Measurements from ENCODE around the gene CACNA1B. TPM values are rescaled to one million over a fixed set of nuclear protein-coding genes. Genes with fewer than 3 reads are reported as not detected.

Gene CACNA1B
- total RNA-seq, 1 experiment from 2014 or later = 1.7 TPM

GRCh38 chr9:138068601-138069035, 191.0 kb downstream of the CACNA1B start (continued):
- no peak for TF ChIP-seq YY1 (IDR thresholded peaks at IDR 0.05; ENCODE audit: extremely low read depth, insufficient replicate concordance, low read depth, low read length)

GRCh38 chr9:138069731-138070456, 192.3 kb downstream of the CACNA1B start:
- ATAC-seq (no peak), DNase-seq (ENCODE audit: low read depth, low spot score) (no peak)
- no peak overlapping the region for H3K9ac ChIP-seq (ENCODE audit: low read length)
- ChIA-PET RAD21 (ENCODE audit: low non-redundant PET in 1 of 2, low total read pairs in 2 of 2, uncharacterized antibody in 2 of 2, unreplicated experiment in 2 of 2) (no interaction called here), CTCF (no interaction called here), POLR2A (no interaction called here)
- no peaks in the 10 kb centered on the region for H4K20me1 ChIP-seq (ENCODE audit: insufficient read depth)
- no peak overlapping the region for H3K27ac ChIP-seq (ENCODE audit: low read depth, low read length)
- no peak overlapping the region for H2AFZ ChIP-seq (ENCODE audit: low read depth, low read length, poor library complexity, severe bottlenecking)
- no peaks in the 10 kb centered on the region for H3K4me1 ChIP-seq (ENCODE audit: control insufficient read depth in 1 of 2, insufficient read depth in 2 of 2, low read length in 2 of 2)
- no TSS peak for BruUV-seq (replicated peaks)
- H3K36me3 ChIP-seq (ENCODE audit: control insufficient read depth in 1 of 2, insufficient read depth in 2 of 2, low read length in 2 of 2) = no peaks in the 10 kb centered on the region
- no peaks in the 10 kb centered on the region for H3K9me3 ChIP-seq (ENCODE audit: control insufficient read depth in 1 of 2, insufficient read depth in 1 of 2, low read depth in 1 of 2, low read length in 2 of 2)
- intact Hi-C loops (cut with micrococcal nuclease) = no loop called here
- no peaks in the 10 kb centered on the region for H3K9me2 ChIP-seq (ENCODE audit: insufficient read depth)
- H3K4me2 ChIP-seq (ENCODE audit: low read length) = no peak overlapping the region
- TF ChIP-seq CBX3 (IDR thresholded peaks at IDR 0.05; ENCODE audit: low read depth) (no peak), ZFX (IDR thresholded peaks at IDR 0.05) (no peak), FOSL1 (IDR thresholded peaks at IDR 0.05; ENCODE audit: low read depth) (no peak), EZH2 (IDR thresholded peaks at IDR 0.05) (no peak), CEBPB (IDR thresholded peaks at IDR 0.05; ENCODE audit: low read depth) (no peak), SRF (IDR thresholded peaks at IDR 0.05; ENCODE audit: low read depth) (no peak), EZH2phosphoT487 (IDR thresholded peaks at IDR 0.05; ENCODE audit: borderline replicate concordance) (no peak), REST (IDR thresholded peaks at IDR 0.05; ENCODE audit: low read depth) (no peak), POLR2AphosphoS5 (IDR thresholded peaks at IDR 0.05; ENCODE audit: low read depth, low read length) (no peak), ELF1 (IDR thresholded peaks at IDR 0.05; ENCODE audit: borderline replicate concordance, low read depth) (no peak), TCF7L2 (IDR thresholded peaks at IDR 0.05; ENCODE audit: borderline replicate concordance, extremely low read depth, insufficient read depth, insufficient read length) (no peak), JUND (IDR thresholded peaks at IDR 0.05) (no peak), EGR1 (IDR thresholded peaks at IDR 0.05; ENCODE audit: low read depth) (no peak), MAX (IDR thresholded peaks at IDR 0.05) (no peak), SP1 (IDR thresholded peaks at IDR 0.05; ENCODE audit: low read depth) (no peak), SIN3A (IDR thresholded peaks at IDR 0.05; ENCODE audit: low read depth) (no peak)
- TF ChIP-seq, protein P1, sequence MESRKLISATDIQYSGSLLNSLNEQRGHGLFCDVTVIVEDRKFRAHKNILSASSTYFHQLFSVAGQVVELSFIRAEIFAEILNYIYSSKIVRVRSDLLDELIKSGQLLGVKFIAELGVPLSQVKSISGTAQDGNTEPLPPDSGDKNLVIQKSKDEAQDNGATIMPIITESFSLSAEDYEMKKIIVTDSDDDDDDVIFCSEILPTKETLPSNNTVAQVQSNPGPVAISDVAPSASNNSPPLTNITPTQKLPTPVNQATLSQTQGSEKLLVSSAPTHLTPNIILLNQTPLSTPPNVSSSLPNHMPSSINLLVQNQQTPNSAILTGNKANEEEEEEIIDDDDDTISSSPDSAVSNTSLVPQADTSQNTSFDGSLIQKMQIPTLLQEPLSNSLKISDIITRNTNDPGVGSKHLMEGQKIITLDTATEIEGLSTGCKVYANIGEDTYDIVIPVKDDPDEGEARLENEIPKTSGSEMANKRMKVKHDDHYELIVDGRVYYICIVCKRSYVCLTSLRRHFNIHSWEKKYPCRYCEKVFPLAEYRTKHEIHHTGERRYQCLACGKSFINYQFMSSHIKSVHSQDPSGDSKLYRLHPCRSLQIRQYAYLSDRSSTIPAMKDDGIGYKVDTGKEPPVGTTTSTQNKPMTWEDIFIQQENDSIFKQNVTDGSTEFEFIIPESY (IDR thresholded peaks at IDR 0.05; ENCODE audit: extremely low read depth, insufficient replicate concordance, low read length) = no peak
- no peaks in the 10 kb centered on the region for H3K27me3 ChIP-seq (ENCODE audit: insufficient read depth, low read length)
- no peaks in the 10 kb centered on the region for H3K79me2 ChIP-seq (ENCODE audit: insufficient read depth, low read length)
- no peak overlapping the region for H3K4me3 ChIP-seq (replicated peaks in 1 of 2; ENCODE audit: low read depth in 1 of 2, low read length in 2 of 2)
